ENCODE measurements around the gene NUMA1.

NUMA1 gene

DNA sequence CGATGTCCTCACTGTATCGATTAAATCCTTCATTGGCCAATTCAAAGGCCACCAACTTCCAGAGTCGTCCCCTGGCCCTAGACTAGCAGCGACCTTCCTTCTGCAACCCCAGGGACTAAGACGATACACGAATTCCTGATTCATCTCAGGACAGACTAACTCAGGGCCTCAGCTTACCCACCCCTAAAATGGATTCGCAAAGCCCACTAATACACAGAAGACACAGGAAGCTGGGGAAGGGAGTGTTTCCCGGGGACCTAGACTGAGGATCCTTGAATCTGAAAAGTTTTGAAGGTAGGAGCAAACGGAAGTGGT, 22.2 kb upstream of the NUMA1 start:
- no peak for DNase-seq

DNA sequence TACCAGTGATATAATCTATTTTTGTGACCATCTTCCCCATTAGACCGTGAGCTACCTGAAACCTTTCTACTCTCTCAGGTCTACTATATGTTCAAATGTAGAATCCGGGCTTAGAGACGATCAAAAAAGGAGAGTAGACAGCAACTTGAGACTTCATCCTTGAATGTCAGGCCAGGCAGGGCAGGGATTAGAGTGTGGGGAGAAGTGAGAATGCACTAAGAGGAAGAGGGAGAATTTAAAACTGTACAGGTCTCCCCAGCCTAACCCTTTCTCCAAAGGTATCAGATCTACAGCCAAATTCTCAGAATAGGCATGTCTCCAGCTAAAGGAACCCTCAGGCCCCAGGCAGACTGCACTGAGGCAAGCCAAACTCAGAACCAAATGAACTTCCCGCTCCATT, 21.8 kb upstream of the NUMA1 start:
- no peak for DNase-seq

DNA sequence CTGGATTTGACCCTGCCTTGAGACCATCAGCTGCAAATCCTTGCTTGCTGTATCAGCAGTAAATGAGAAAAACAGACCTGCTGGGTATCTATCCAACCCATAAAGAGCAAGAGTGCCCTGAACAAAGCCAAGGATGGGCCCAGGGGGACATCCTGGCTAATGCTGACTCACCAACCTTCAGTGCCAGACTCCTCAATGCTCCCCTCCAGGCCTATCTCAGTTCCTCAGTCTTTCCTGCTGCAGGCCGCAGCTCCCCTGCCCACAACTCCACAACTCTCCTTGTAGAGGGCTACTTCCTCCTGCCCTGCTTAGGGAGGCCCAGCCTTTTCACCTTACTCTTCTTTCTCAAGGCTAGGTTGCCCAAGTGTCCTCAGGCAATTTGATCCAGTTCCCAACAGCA, 20.1 kb upstream of the NUMA1 start:
- DNase-seq: no peak

DNA sequence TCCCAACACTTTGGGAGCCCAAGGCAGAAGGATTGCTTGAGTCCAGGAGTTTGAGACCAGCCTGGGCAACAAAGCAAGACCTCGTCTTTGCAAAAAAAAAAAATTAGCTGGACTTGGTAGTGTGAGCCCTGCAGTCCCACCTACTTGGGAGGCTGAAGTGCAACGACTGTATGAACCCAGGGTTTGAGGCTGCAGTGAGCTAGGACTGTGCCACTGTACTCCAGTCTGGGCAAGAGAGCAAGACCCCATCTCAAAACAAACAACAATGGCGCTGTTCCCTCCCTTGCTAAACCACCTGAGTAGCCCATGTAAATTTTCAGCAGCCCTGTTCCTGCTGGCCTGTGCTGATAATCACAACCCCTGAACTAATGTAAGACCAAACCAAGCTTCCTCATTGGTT, 19.7 kb upstream of the NUMA1 start:
- DNase-seq: no peak

DNA sequence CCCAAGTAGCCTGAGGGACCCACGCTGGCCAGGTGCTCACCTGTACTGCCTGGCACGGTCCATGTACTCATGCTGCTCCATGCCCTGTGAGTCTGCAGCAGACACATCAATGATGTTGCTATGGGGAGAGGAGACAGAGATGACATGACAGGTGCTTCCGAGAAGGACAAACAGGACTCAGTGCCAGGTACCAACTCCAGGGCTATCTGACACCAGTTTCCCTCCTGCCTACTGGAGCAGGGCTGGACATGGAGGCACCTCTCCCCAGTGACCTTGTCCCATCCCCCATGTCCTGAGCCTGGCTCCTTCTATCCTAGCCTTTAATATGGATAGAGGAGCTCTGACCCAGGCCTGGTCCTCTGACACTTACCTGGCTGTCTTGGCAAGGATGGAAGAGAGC, 18.4 kb upstream of the NUMA1 start:
- DNase-seq: no peak

DNA sequence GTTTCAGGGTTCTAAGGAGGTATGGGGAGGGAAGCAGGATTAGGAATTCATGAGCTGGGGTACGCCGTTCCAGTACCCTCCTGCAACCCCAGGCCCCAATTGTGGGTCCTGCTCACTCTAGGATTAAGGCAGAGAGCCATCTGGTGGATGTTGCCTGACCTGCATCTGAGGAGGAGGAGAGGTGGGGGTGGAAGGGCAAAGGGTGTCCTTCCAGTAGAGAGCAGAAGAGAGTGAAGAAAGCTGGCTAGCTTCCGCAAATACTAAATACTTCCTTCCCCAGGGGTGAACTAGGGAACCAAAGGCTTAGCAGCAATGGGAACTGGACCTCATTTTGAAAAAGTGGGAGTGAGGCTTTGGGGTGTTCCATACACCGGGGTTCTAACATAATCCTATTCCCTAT, 10.9 kb upstream of the NUMA1 start:
- DNase-seq: no peak

DNA sequence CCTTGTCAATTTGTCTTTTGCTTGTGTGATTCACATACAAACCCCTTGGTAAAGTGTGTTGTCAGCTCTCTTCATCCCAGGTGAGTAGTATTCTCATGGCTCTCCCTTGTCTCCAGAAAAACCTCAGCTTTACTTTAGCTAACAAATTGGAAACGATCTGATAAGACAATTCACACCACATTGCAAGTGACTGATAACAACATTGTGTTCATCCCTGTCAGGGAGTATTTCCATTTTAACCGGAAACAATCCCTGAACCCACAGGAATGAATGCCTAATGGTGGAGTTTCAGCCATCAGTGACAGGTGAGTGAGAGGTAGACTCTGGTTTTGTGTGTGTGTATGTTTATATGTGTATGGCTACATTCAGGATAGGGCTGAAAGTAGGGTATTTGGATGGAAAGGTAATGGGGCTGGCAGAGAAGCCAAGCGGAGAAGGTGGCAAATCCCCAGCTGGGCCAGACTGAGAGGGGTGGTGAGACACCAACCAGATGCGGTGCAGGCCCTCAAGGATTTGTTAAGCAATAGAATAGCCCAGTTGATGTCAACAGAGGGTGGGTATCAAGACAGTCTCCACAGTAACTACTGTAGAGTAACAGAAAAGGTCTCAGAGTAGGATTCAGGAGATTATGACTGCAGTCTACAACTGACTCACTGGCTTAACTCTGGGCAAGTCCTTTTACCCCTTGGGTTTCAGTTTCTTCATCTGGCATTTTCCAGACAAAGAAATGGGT, 7.9 kb upstream of the NUMA1 start:
- DNase-seq: no peak

DNA sequence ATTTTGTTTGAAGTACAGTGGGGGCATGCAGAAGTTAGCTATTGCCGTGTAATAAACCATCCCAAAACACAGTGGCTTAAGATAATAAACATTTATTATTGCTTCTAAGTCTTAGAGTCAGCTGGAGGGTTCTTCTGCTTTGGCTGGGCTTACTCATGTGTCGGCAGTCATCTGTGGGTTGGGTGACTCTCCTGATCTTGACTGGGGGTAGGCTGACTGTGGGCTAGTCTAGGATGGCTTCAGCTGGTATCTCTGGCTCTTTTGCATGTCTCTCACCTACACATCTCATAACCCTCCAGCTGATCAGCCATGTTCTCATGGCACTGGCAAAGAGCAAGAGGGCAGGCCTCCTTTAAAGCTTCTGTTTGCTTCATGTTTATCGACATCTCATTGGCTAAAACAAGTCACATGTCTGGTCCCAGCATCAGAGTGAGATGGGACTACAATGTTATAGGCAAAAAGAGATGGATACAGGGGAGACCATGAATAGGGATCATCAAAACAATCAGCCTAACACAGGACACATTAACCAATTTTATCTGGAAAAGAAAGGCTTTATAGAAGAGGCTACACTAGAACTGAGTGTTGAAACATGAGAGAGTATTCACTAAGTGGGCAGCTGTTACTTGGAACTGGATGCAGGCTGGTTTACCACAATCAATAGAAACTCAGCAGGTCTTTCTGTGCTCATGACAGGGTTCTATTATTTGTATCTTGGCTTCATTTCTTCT, 5.4 kb upstream of the NUMA1 start:
- no peak for DNase-seq

DNA sequence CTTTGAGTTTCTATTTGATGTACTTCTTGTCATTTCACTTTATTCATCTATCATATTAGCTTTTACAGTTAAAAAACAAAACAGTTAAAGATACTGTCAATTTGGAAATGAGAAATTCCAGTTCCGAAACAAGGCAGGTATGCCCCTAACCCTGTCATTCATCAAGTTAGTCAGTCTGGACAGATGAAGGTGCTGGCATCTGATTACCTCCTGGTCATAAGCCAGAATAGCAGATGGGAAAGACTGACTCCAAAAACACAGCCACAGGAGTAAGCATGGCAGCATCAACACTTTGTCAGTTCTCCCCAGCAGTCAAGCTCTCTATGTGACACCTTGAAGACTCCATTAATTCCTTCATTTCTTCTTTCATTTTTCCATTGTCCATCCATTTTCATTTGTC, 4.6 kb upstream of the NUMA1 start:
- no peak for DNase-seq

DNA sequence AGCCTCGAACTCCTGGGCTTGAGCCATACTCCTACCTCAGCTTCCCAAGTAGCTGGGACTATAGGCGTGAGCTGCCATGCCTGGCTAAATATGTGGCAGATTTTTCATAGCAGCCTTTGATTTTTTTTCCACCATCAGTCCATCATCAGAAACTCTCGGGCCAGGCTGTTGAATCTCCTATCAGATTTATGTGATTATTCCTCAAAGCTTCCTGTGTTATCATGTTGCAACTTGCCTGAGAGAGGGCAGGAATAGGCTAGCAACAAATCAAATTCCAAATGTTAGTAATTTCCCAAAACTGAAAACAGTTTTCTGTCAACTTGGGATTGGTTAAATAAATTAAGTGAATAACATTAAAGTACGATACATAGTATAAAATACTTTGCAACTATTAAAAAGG, 3.7 kb upstream of the NUMA1 start:
- DNase-seq: no peak

DNA sequence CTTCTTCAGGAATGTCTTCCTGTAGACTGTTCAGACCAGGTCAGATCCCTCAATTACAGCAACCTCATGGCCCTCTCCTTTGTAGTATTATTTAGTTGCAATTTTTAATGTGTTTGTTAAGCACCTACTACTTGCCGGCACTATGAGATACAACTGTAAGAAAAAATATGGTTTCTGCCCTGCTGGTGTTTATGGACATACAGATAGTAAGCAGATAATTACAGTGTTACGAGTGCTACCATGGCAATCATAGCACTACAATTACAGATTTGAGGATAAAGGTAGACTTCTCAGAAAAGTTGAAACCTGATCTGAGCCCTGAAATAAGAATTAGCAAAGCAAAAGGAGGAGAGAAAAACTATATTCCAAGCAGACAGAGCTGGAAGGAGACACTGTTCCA, 3.1 kb upstream of the NUMA1 start:
- DNase-seq: no peak

DNA sequence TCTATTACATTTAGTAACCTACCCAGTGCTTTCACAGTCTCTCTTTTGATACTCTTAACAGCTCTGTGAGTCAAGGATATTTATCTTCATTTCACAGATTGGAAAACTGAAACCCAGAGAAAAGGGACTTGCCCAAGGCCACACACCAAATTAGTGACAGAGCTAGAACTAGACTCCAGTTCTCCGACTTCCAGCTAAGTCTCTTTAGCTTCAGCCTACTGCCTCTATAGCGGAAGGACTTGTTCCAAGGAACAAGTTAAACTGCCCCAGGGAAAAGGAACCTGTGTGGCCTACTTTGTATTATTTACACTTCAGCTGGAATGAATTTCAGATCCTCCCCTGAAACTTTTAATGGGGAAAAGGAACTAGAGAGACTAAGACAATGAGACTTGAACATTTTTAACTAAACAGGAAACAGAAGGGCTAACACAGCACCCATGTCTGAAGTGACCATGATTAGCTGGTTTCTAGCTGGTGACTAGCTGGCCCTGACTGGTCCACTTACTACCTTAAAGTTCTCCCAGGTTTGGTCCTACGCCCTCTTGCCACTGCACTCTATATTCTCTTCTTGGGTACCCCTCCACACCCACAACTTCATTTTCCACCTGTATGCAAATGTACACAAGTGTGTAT, 1.6 kb upstream of the NUMA1 start:
- DNase-seq: no peak

DNA sequence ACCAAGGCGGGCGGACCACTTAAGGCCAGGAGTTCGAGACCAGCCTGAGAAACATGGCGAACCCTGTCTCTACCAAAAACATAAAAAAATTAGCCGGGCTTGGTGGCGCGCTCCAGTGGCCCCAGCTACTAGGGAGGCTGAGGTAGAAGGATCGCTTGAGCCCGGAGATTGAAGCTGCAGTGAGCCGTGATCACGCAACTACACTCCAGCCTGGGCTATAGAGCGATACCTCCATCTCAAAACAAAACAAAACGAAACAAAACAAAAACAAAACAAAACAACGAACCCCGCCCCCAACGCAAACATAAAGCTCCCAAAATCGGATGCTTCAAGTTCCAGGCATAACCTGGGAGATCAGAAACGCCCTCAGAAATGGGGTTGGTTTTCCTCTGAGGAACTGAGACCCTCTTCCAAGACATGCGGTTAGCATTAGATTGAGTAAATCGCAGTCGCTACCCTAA, 872 bp upstream of the NUMA1 start:
- no peak for DNase-seq

DNA sequence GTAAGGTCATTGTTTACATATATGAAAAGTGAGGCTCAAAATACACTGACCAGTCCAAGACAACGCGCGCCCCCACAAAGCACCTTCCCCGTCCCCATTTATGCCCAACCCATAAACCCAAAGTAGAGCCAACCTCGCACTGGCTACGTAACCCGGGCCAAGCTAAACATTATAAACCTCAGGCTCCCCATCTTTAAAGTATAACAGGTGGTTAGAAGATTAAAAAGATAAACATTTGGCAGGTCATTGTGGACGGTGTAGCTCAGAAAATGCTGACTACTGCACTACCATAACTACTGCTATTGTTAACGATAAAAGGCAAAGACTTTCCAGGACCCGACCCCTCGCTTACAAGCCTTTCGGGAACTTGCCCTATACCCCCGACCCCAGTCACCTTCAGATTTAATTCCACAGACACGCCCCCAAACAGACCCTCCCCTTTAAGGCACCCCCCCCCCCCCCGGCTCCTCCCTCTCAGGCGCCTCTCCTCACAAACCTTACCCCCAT, 470 bp downstream of the NUMA1 start:
- no peak for DNase-seq

DNA sequence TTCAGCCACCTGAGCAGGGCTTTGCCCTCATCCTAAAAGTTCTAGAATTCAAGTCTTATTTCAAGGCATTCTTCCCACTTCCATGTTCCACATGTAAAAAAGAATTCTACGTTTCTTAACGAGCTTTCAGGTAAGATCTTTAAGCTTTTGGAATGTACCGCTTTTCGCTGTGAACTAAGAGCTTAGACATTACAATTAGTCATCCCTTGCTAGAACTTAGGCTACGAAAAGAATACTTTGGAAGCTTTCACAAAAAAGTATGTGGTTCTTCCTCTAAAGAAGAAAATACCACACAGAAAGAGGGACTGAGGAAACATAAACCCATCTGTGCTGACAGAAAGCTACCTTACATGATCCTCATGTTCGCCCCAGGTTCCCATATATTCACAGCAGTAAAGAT, 1.9 kb downstream of the NUMA1 start:
- DNase-seq: no peak

DNA sequence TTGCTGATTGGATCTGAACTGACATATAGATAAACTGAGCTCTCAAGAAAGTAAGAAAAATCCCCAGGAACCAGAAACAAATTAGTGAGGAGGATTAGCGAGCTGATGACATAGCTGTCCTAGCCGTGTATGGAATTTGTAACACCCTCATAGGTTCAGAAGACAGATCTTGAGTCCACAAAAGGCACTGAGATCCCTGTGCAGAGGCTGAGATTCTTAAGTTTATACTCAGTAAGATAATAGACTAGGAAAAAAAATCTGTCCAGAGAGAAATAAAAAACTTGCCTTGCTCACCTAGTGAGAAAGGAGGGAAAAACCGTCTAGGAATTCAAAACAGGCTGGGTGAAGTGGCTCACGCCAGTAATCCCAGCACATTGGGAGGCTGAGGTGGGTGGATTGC, 4.6 kb downstream of the NUMA1 start:
- no peak for DNase-seq

DNA sequence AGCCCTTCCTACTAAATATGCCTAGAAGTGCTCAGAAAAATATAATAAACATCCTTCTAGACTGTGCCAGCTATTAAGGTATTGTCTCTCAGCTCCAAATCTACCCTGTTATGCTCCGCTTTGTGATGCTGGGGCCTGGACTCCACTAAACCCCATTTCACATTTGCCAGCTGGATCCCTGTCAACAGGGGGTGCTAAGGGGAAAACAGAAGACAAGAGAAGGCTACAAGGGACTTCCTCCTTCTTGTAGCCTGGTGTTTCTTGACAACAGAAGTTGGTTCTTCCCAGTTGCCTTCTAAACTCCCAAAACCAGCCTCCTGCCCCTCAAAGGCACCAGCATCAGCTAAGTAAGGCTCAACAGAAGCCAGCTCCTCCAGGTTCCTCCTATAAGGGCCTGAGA, 5.2 kb downstream of the NUMA1 start:
- no peak for DNase-seq

DNA sequence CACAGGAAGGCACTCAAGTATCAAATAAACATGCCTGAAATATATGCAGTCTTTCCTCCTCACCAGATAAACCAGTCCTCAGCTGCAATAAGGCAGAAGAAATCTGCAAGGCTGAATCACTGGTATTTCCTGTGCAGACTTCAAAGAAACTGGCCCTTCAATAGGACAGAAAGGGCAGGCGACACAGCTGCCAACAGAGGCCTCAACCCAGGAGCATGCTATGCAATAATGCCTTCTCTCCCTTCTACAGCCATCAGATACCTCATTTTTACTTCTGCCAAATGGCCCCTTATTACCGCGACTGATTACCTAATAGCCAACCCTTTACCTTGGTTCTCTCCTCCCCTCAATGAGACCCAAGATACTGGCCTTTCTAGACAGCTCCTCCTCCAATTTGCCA, 8.0 kb downstream of the NUMA1 start:
- DNase-seq: no peak

DNA sequence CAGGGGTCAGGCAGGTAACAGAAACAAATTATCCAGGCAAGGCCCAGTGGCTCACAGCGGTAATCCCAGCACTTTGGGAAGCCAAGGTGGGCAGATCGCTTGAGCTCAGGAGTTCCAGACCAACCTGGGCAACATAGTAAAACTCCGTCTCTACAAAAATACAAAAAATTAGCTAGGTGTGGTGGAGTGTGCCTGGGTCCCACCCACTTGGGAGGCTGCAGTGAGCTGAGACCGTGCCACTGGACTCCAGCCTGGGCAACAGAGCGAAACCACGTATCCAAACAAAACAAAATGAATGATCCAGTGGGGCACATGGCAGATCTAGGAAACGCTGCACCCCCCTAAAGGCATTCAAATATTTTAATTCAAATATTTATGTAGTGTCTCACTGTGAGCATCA, 9.9 kb downstream of the NUMA1 start:
- no peak for DNase-seq

DNA sequence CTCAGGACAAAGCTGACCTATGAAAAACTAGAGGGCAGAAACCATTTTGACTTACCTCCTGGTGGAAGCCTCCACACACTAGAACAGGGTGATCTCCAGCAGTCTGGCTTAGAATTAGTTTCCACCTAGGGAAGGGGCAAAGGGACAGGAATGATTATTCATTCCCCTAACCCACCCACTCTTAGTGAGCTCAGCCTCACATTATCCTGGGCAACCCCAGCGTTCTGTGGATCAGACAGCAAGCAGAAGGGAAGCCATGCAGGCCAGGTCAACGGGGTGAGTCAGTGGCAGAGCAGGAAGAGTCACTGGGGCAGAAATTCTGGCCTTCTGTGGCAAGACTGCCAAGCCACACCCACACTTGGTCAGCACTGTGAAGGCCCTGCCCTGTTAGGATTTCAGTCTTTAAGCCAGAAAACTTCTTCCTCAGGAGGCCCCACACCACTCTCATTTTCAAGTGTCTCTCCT, 10.5 kb downstream of the NUMA1 start:
- DNase-seq: peak; percentile 48

DNA sequence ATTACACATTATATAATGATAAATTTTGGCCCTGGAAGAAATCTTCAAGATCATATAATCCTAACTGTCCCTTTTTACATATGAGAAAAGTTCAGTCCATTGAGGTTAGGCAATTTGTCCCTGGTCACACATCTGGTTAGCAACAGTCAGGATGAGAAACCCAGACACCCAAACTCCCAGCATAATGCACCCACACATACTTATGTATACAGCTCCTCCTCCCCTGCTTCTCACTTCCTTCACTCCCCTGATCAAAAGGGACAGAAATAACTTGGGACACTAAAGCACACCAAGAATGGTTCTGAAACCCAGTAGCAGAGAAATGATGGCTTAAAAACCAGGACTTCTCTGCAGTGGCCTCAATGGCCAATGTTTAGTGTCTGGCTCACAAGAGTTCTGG, 11.1 kb downstream of the NUMA1 start:
- DNase-seq: no peak

DNA sequence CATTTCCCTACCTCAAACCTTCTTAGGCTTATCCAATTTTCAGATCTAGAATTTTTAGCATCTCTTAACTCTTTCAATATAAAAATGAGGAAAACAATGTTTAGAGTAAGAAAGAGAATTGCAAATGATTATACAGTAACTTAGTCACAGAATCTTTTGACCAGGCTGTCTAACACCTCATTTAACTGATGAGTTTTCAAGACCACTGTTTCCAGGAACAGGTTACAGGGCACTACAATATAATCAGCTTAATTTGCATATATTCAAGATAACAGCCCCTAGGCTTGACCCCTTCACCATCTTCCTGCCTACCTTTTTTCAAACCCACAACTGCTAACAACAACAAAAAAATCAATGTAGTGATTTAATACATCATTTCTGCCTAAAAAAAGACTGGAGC, 12.7 kb downstream of the NUMA1 start:
- no peak for DNase-seq

DNA sequence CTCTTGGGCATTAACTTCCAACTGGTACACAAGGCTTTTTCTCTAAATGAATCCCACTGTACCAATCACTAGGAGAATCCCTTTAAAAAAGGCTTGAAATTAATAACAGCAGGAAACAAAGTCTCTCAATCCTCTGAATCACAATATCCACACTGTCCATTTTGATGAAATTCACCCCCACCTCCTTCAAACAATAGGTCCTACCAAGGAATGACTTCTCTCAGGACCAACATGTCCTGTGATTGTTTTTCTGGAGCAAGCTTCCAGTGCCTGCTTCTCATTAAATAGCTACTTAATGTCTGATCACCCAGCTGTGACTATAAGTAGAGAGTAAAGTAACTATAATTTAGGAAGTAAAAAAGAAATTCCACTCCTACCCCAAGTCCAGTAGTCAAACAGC, 13.1 kb downstream of the NUMA1 start:
- no peak for DNase-seq

DNA sequence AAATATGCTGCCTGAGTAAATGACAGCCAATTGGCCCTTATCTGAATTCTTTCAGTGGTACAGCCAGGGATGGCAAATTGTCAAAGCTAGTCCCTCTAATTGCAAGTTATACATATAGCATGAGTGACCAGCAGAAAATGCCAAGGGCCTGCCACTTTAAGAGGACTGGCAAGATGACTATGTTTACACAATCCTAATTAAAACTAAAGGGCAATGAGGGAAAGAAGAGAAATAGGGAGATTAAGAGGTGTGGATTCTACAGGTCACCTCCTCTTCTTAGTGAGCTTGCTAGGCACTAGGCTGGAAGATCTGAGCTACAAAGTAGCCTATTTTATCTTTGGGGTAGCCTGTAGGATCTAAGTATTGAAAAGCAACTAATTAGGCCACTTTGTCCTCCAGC, 13.5 kb downstream of the NUMA1 start:
- no peak for DNase-seq

Measured in NK-92 treated with Interleukin-12 subunit alpha and Interleukin-12 subunit beta, amount 100 ng/mL, for 24 hours (cell line).